Ovary (tissue), 1 donor: ENCODE results near the gene SLC1A3.

Experiments used
- EP300 ChIP-seq: sonication (generic); formaldehyde crosslinking; IDR thresholded peaks from one replicate; pipeline ENCODE4 v1.6.1; 2017; ENCODE audit warnings: antibody characterized with exemption
- POLR2A ChIP-seq: fragments of 450-650 bp; IDR thresholded peaks from one replicate; pipeline ENCODE4 v1.6.1; 2017; ENCODE audit warnings: antibody characterized with exemption, mild to moderate bottlenecking, moderate library complexity

DNA sequence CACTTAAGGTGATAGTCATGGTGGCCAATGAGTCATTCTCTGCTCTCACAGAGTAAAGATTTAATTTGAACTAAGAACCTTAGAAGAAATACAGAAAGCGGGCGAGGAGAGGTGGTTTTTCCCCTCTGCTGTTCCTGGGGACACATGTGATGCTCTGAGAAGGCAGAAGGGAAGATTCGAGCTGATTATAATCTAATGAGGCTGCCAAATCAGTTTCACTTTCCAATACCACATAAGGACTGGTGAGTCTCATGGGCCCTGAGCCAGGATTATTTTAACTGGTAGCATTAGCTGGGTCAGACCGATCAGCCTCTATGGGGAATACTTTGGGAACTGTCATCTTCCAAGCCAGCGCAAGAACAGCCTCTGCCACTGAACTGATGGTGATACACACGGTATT, 116.5 kb downstream of the SLC1A3 start:
- TF ChIP-seq EP300 (no peak), POLR2A (no peak)
